ENCODE results near the gene RFWD3.

RFWD3 gene

DNA sequence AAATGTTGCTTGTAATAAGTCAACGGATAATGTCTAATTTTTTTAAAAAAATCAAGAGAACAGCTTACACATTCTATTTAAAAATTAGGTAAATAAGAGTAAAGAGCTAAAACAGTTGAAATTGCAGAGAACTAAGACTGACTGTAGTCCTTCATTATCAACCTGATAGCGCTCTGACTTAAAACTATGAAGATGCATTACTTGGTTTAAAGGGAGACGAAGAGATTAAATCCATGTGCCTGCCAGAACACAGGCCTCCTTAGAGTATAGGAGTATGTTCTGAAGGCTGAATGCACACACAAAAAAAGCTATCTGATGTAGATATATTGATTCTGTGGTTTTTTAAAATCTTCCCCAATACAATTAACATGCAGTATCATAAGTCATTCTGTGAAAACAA is 88.2 kb downstream of the RFWD3 start:
- no peak for DNase-seq (ENCODE audit: low read depth, low spot score)
- TF ChIP-seq ZNF274 (IDR thresholded peaks at IDR 0.05; ENCODE audit: low read depth, low read length): no peak
- no peak for TF ChIP-seq SUZ12 (IDR thresholded peaks at IDR 0.05; ENCODE audit: extremely low read depth, insufficient read depth, insufficient read length)
- TF ChIP-seq YY1 (IDR thresholded peaks at IDR 0.05; ENCODE audit: insufficient read depth, insufficient read length): no peak
- no peaks in the 10 kb centered on the region for H3K36me3 ChIP-seq (ENCODE audit: insufficient read depth, insufficient read length, low read length)
- H3K9ac ChIP-seq (ENCODE audit: insufficient read length, low read depth): no peak overlapping the region
- H3K4me1 ChIP-seq (ENCODE audit: insufficient read depth, insufficient read length): no peaks in the 10 kb centered on the region
- no peaks in the 10 kb centered on the region for H3K27me3 ChIP-seq (ENCODE audit: insufficient read depth, insufficient read length)
- H3K4me3 ChIP-seq (ENCODE audit: insufficient read length, low read depth): no peak overlapping the region
- H3K9me3 ChIP-seq (ENCODE audit: insufficient read depth, low read length): no peaks in the 10 kb centered on the region

DNA sequence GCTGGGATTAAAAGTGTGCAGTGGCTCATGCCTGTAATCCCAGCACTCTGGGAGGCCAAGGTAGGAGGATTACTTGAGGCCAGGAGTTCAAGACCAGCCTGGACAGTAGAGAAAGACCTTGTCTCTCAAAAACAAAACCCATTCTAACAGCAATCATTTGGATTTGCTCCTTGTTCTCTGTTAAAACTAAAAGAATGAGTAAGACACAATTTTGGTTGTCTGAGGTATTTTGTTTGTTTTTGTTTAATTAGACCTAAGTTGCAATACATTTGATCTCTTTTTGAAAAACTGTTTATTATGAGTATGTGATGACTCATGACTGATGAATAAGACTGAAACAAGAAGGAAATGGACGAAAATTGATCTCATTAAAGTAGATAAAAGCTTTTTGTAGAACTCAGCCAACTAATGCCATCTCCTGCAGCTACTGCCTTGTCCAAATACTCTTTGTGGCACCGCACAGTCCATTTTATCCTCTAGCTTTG is 88.8 kb downstream of the RFWD3 start:
- H3K4me3 ChIP-seq (ENCODE audit: insufficient read length, low read depth): no peak overlapping the region
- no peaks in the 10 kb centered on the region for H3K4me1 ChIP-seq (ENCODE audit: insufficient read depth, insufficient read length)
- no peaks in the 10 kb centered on the region for H3K36me3 ChIP-seq (ENCODE audit: insufficient read depth, insufficient read length, low read length)
- no peak for DNase-seq (ENCODE audit: low read depth, low spot score)
- H3K9me3 ChIP-seq (ENCODE audit: insufficient read depth, low read length): no peaks in the 10 kb centered on the region
- no peak overlapping the region for H3K9ac ChIP-seq (ENCODE audit: insufficient read length, low read depth)
- no peaks in the 10 kb centered on the region for H3K27me3 ChIP-seq (ENCODE audit: insufficient read depth, insufficient read length)
- TF ChIP-seq SUZ12 (IDR thresholded peaks at IDR 0.05; ENCODE audit: extremely low read depth, insufficient read depth, insufficient read length) (no peak), YY1 (IDR thresholded peaks at IDR 0.05; ENCODE audit: insufficient read depth, insufficient read length) (no peak), ZNF274 (IDR thresholded peaks at IDR 0.05; ENCODE audit: low read depth, low read length) (no peak)

GRCh38 chr16:74575807-74576643 is 90.7 kb downstream of the RFWD3 start:
- TF ChIP-seq ZNF274 (IDR thresholded peaks at IDR 0.05; ENCODE audit: low read depth, low read length): no peak
- no peak for TF ChIP-seq YY1 (IDR thresholded peaks at IDR 0.05; ENCODE audit: insufficient read depth, insufficient read length)
- no peak for TF ChIP-seq SUZ12 (IDR thresholded peaks at IDR 0.05; ENCODE audit: extremely low read depth, insufficient read depth, insufficient read length)
- no peaks in the 10 kb centered on the region for H3K36me3 ChIP-seq (ENCODE audit: insufficient read depth, insufficient read length, low read length)
- DNase-seq (ENCODE audit: low read depth, low spot score): no peak
- peaks cover 2% of the 10 kb centered on the region for H3K4me1 ChIP-seq (ENCODE audit: insufficient read depth, insufficient read length)
- H3K9me3 ChIP-seq (ENCODE audit: insufficient read depth, low read length): no peaks in the 10 kb centered on the region
- H3K4me3 ChIP-seq (ENCODE audit: insufficient read length, low read depth): no peak overlapping the region
- H3K9ac ChIP-seq (ENCODE audit: insufficient read length, low read depth): no peak overlapping the region
- H3K27me3 ChIP-seq (ENCODE audit: insufficient read depth, insufficient read length): no peaks in the 10 kb centered on the region

DNA sequence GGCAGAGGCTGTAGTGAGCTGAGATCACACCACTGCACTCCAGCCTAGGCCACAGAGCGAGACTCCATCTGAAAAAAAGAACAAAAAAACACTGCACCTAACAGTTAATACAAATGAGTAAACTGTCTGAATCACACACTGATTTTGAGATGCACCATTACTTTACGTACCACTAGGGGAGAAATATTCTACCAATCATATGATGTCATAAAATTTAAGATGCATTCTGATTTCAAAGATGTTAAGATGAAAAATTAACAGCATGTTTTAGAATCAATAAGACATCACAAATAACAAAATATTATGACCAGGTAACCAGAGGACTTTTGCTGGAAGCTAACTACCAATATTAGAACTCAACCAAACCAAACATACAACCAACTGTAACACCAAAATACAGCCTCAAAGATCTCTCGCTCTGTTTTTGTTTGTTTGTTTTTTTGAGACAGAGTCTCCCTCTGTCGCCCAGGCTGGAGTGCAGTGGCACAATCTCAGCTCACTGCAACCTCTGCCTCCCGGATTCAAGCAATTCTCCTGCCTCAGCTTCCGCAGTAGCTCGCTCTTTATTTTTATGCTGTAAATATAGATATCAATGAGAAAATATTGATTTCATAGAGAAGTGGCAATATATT is 91.4 kb downstream of the RFWD3 start:
- peaks cover 4% of the 10 kb centered on the region for H3K4me1 ChIP-seq (ENCODE audit: insufficient read depth, insufficient read length)
- no peak overlapping the region for H3K9ac ChIP-seq (ENCODE audit: insufficient read length, low read depth)
- H3K36me3 ChIP-seq (ENCODE audit: insufficient read depth, insufficient read length, low read length): no peaks in the 10 kb centered on the region
- no peak for TF ChIP-seq YY1 (IDR thresholded peaks at IDR 0.05; ENCODE audit: insufficient read depth, insufficient read length)
- no peaks in the 10 kb centered on the region for H3K27me3 ChIP-seq (ENCODE audit: insufficient read depth, insufficient read length)
- H3K4me3 ChIP-seq (ENCODE audit: insufficient read length, low read depth): no peak overlapping the region
- no peaks in the 10 kb centered on the region for H3K9me3 ChIP-seq (ENCODE audit: insufficient read depth, low read length)
- no peak for DNase-seq (ENCODE audit: low read depth, low spot score)

GRCh38 chr16:74574146-74574545 is 92.5 kb downstream of the RFWD3 start:
- no peaks in the 10 kb centered on the region for H3K9me3 ChIP-seq (ENCODE audit: insufficient read depth, low read length)
- no peak for DNase-seq (ENCODE audit: low read depth, low spot score)
- no peak overlapping the region for H3K9ac ChIP-seq (ENCODE audit: insufficient read length, low read depth)
- H3K4me3 ChIP-seq (ENCODE audit: insufficient read length, low read depth): no peak overlapping the region
- no peaks in the 10 kb centered on the region for H3K27me3 ChIP-seq (ENCODE audit: insufficient read depth, insufficient read length)
- H3K36me3 ChIP-seq (ENCODE audit: insufficient read depth, insufficient read length, low read length): no peaks in the 10 kb centered on the region
- peaks cover 4% of the 10 kb centered on the region for H3K4me1 ChIP-seq (ENCODE audit: insufficient read depth, insufficient read length)
- TF ChIP-seq YY1 (IDR thresholded peaks at IDR 0.05; ENCODE audit: insufficient read depth, insufficient read length): no peak
- no peak for TF ChIP-seq SUZ12 (IDR thresholded peaks at IDR 0.05; ENCODE audit: extremely low read depth, insufficient read depth, insufficient read length)
- TF ChIP-seq ZNF274 (IDR thresholded peaks at IDR 0.05; ENCODE audit: low read depth, low read length): no peak

- no peaks in the 10 kb centered on the region for H3K36me3 ChIP-seq (ENCODE audit: insufficient read depth, insufficient read length, low read length)
- no peaks in the 10 kb centered on the region for H3K9me3 ChIP-seq (ENCODE audit: insufficient read depth, low read length)
- H3K27me3 ChIP-seq (ENCODE audit: insufficient read depth, insufficient read length): no peaks in the 10 kb centered on the region
- H3K9ac ChIP-seq (ENCODE audit: insufficient read length, low read depth): no peak overlapping the region
- peaks cover 4% of the 10 kb centered on the region for H3K4me1 ChIP-seq (ENCODE audit: insufficient read depth, insufficient read length)
- no peak overlapping the region for H3K4me3 ChIP-seq (ENCODE audit: insufficient read length, low read depth)
- TF ChIP-seq SUZ12 (IDR thresholded peaks at IDR 0.05; ENCODE audit: extremely low read depth, insufficient read depth, insufficient read length): no peak
- TF ChIP-seq ZNF274 (IDR thresholded peaks at IDR 0.05; ENCODE audit: low read depth, low read length): no peak
- TF ChIP-seq YY1 (IDR thresholded peaks at IDR 0.05; ENCODE audit: insufficient read depth, insufficient read length): no peak
- DNase-seq (ENCODE audit: low read depth, low spot score): no peak
Measured at GRCh38 chr16:74573622-74574021, 93.1 kb downstream of the RFWD3 start.
